Spinal cord (tissue), 4 donors: ENCODE measurements around the gene CD300E. TPM values are rescaled to one million over a fixed set of nuclear protein-coding genes. Genes with fewer than 3 reads are reported as not detected.

ENCODE experiments used
- polyA plus RNA-seq, 2 donors: library from polyadenylated mRNA; unstranded; fragments of 120-200 nt; gene quantifications; one replicate each; pipeline ENCODE4 v1.2.1, GENCODE V29; 2013; ENCODE audit not compliant: insufficient read length in 2 of 2
- total RNA-seq, 2 donors: library from RNA; depleted of rRNA in 1 of 2; stranded (reverse); fragments of 120-200 nt in 1 of 2; fragments of >200 nt in 1 of 2; gene quantifications; one replicate each; pipeline versions ENCODE4 v1.2.3 to v1.2.4, GENCODE V29; 2013 to 2014

The CD300E gene
- total and polyA plus RNA-seq, 4 donors, result 0.17 to 0.30 TPM; not detected in 2

Other genes with a start within 250 kb of the CD300E start
- gene GPRC5C, start 191.7 kb downstream of the CD300E start, total RNA-seq, result 10 to 100 TPM; 16.3 to 98.7 TPM
- 10 to 100 TPM; 10.4 to 19.1 TPM for gene GPRC5C, start 191.7 kb downstream of the CD300E start, polyA plus RNA-seq
- 1 to 10 TPM; 8.4 to 9.9 TPM for gene CD300A, start 157.1 kb downstream of the CD300E start, total RNA-seq
- gene CD300A, start 157.1 kb downstream of the CD300E start, polyA plus RNA-seq, result 1 to 10 TPM; 6.7 to 8.2 TPM
- under 1 TPM in 1 of 2 donors, not detected in 1; 0.30 TPM for gene CD300LB, start 92.3 kb downstream of the CD300E start, total RNA-seq
- gene CD300LB, start 92.3 kb downstream of the CD300E start, polyA plus RNA-seq, result under 1 TPM in 1 of 2 donors, not detected in 1; 0.14 TPM
- under 1 TPM; 0.55 to 0.69 TPM for gene CD300C, start 77.6 kb downstream of the CD300E start, total RNA-seq
- gene CD300C, start 77.6 kb downstream of the CD300E start, polyA plus RNA-seq, result 1 to 10 TPM in 1 of 2 donors, under 1 TPM in 1; 1.00 to 1.1 TPM
- under 1 TPM in 1 of 2 donors, not detected in 1; 0.89 TPM for gene CD300H, start 56.2 kb downstream of the CD300E start, total RNA-seq
- gene CD300H, start 56.2 kb downstream of the CD300E start, polyA plus RNA-seq, result not detected
- not detected for gene CD300LD, start 31.5 kb downstream of the CD300E start, total RNA-seq
- not detected for gene CD300LD, start 31.5 kb downstream of the CD300E start, polyA plus RNA-seq
- 1 to 10 TPM in 1 of 2 donors, under 1 TPM in 1; 0.77 to 1.5 TPM for gene CD300LF, start 89.2 kb upstream of the CD300E start, total RNA-seq
- gene CD300LF, start 89.2 kb upstream of the CD300E start, polyA plus RNA-seq, result under 1 TPM; 0.53 to 0.87 TPM
- 1 to 10 TPM; 2.5 to 6.9 TPM for gene RAB37, start 113.5 kb upstream of the CD300E start, total RNA-seq
- 1 to 10 TPM; 4.2 to 4.5 TPM for gene RAB37, start 113.5 kb upstream of the CD300E start, polyA plus RNA-seq
- 10 to 100 TPM; 13.8 to 54.3 TPM for gene NHERF1, start 124.9 kb upstream of the CD300E start, total RNA-seq
- gene NHERF1, start 124.9 kb upstream of the CD300E start, polyA plus RNA-seq, result 10 to 100 TPM; 79.0 to 79.1 TPM
- gene NAT9, start 152.6 kb upstream of the CD300E start, total RNA-seq, result 10 to 100 TPM; 19.4 to 32.1 TPM
- 10 to 100 TPM; 42.8 to 52.1 TPM for gene NAT9, start 152.6 kb upstream of the CD300E start, polyA plus RNA-seq
- gene GRIN2C, start 236.1 kb upstream of the CD300E start, total RNA-seq, result 1 to 10 TPM; 1.5 to 2.2 TPM
- gene GRIN2C, start 236.1 kb upstream of the CD300E start, polyA plus RNA-seq, result 1 to 10 TPM; 3.0 to 3.5 TPM
- 1 to 10 TPM; 3.0 to 7.7 TPM for gene FDXR, start 249.3 kb upstream of the CD300E start, total RNA-seq
- gene FDXR, start 249.3 kb upstream of the CD300E start, polyA plus RNA-seq, result 10 to 100 TPM in 1 of 2 donors, 1 to 10 TPM in 1; 9.6 to 11.3 TPM